Right lobe of liver (tissue), 4 donors: ENCODE results near the gene PTCSC3.

Experiments used
- CTCF ChIP-seq, 4 donors: fragments of 200-600 bp in 3 of 4; fragments of 450-650 bp in 1 of 4; IDR thresholded peaks; one replicate each; pipeline versions ENCODE4 v1.5.1 to v1.8.0; 2016 to 2022; ENCODE audit warnings: antibody characterized with exemption in 4 of 4, mild to moderate bottlenecking in 2 of 4
- POLR2A ChIP-seq: fragments of 450-650 bp; IDR thresholded peaks from one replicate; pipeline ENCODE4 v1.6.1; 2017; ENCODE audit warnings: antibody characterized with exemption, mild to moderate bottlenecking
- donor health status: DM: no; HTN: no; CAD: no.
- donor health status: DM: no; HTN: no; CAD: no.
- donor health status: DM: no; HTN: yes; CAD: no.

- no peak for TF ChIP-seq CTCF (IDR thresholded peaks at IDR 0.05)
- no peak for TF ChIP-seq POLR2A
These were observed 14.7 kb downstream of the PTCSC3 start for GRCh38 chr14:36161776-36162175.
